Fibroblast of skin of right quadriceps (primary cell): ENCODE measurements around the gene ZNF593OS.

Experiments used
- DNase-seq: peaks from one replicate; pipeline ENCODE4 v3.0.0-alpha.2; 2013

ZNF593OS gene

DNA sequence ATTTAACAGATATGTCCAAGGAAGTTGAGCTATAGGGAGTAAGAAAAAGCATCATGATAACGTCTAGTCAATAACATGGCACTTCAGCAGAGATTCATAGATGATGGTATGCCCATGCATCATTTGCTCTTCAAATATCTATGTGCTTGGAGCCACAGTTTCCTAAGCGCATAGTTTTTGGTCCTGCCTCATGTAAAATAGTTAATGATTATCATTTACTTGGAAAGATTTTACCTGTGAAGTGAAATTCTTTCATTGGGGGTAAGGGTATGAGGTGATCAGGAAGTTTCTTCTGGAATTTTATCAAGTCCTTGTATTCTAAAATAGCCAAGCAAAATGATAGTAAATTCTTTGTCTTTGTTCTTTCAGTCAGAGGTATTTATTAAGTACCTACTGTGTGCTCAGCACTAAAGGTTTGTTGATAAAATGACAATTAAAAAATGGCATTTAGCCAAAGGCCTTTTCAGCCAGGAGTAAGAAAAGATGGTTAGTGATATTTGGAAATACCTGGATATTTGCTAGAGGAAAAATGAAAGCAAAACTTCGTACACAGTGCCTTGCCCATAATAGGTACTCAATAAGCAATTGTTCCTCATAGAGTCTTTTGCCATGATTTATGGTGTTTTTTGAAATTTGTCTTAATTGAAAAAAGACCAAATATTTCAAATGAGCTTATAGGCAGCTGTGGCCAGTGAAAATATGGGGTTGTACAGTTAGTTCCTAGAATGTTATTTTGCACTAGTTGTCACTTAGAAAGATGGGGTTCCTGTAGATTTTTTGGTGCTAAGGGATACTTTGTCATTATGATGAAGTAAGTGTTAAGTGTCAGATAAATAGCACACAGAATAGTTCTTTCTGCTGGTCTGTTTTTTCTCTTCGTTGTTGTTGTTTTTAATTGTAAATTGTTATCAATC lies 47.0 kb downstream of the ZNF593OS start:
- DNase-seq = no peak

DNA sequence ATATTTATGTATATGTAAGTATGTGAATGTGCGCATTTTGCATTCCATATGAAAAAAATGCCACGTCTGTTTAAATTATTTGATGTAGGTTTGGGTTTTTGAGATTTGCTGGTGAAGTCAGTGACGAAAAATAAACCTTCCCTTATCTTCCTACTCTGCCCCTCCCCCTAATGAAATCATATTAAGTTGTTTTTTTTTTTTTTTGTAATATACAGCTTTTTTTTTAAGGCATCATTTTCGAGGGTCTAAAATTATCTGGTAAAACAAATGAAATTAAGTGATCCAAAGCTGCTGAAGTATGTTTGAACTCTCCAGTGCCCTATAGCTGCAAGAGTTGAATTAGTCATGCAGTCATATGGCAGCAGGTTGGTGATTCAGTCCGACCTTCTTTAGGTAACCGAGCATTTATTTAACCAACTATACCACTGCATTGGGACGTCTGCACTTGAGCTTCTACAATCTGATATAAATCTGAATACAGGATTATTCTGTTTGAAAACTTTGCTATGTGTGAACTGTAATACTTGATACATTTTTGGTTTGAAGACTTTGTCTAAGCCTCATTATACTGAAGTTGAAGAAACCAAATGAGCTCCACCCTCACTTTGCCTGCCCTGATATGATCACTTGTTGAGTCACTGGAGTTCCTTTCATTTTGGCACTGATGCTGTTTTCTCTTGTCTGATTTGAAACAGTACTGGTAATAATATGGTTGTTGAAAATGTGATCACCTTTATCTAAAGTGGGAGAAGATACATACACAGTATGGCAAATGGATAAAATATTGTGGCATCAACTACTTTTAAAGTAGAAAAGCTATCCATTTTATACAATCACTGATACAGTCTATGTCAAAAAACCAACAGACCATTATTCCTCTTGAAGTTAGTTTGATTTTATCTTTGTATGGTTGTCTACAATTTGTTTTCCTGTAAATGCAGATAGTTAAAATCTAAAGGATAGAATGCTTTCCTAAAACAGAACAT lies 48.4 kb downstream of the ZNF593OS start:
- DNase-seq = no peak

DNA sequence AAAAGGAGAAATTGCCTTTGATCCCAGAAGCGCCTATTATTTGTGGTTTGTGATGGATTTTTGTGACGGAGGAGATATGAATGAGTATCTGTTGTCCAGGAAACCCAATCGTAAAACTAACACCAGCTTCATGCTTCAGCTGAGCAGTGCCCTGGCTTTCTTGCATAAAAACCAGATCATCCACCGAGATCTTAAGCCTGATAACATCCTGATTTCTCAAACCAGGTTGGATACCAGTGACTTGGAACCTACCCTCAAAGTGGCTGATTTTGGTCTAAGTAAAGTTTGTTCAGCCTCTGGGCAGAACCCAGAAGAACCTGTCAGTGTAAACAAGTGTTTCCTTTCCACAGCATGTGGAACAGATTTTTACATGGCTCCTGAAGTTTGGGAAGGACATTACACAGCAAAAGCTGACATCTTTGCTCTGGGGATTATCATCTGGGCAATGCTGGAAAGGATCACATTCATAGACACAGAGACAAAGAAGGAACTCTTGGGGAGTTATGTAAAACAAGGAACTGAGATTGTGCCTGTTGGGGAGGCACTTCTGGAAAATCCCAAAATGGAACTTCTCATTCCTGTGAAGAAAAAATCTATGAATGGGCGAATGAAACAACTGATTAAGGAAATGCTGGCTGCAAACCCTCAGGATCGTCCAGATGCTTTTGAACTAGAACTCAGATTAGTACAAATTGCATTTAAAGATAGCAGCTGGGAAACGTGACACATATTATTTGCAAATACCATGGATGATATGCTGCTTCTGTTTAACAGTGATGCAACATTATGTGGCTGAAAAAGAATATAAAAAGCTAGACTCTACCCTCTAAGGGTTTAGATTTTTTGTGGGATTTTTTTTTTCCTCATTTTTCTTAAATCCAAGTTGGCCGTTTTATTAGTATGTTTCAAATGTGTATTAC lies 49.5 kb downstream of the ZNF593OS start:
- no peak for DNase-seq

DNA sequence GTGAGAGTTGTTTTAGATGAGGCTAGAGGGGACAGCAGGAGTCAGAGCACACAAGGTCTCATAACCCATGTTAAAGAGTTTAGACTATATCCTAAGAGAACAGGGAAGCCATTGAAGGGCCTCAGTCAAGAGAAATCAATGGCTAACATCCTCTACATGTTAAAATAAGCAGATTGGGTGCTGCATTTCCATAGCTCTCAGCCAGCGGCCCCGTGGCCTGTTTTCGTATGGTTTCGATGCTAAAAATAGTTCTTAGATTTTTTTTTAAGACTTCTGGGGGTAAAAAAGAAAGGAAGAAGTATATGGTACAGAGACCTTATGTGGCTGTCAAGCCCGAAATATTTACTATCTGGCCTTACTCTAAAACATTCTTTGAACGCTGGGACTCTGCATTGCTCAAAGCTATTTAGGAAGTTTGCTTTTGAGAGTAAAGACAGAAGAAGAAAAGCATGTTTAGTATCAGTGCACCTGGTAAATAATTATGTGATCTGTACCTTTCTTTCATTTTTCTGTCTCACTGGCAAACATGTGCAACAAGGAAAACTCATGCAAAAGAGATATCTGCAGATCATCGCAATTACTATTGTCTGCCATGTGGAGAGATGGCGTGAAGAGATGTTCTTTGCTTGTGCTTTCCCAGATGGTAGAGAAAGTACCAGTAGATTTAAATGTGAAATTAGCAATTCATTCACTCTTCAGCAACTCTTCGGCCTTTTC lies 51.6 kb downstream of the ZNF593OS start:
- DNase-seq = no peak
